ENCODE results near the gene C15orf62. TPM values are rescaled to one million over a fixed set of nuclear protein-coding genes. Genes with fewer than 3 reads are reported as not detected.
A peak's percentile ranks its signal among the peaks of the same experiment; 100 is the strongest.

The C15orf62 gene
- total RNA-seq, 1 donor from 2014 or later: 0.44 TPM

DNA sequence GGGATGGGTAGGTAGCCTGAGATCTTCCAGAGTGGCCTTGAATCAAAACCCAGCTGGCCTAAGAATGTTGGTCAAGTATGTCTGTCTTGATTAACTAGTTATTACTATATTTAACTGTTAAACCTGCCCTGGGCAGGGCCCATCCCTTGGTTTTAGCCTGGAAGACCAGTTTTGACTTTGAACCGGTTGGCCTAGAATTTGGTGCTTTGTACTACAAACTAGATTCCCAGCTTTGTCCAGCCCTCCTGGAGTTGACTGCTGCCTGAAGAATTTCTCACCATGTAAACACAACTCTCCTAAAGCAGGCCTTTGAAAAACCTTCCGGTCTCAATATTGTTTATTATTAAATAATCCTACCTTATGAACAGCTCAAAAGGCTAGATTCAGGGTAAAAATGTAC lies 16.0 kb downstream of the C15orf62 start:
- H3K27me3 Mint-ChIP-seq (ENCODE audit: low read depth): no peaks in the 10 kb centered on the region
- TF ChIP-seq, protein P1, sequence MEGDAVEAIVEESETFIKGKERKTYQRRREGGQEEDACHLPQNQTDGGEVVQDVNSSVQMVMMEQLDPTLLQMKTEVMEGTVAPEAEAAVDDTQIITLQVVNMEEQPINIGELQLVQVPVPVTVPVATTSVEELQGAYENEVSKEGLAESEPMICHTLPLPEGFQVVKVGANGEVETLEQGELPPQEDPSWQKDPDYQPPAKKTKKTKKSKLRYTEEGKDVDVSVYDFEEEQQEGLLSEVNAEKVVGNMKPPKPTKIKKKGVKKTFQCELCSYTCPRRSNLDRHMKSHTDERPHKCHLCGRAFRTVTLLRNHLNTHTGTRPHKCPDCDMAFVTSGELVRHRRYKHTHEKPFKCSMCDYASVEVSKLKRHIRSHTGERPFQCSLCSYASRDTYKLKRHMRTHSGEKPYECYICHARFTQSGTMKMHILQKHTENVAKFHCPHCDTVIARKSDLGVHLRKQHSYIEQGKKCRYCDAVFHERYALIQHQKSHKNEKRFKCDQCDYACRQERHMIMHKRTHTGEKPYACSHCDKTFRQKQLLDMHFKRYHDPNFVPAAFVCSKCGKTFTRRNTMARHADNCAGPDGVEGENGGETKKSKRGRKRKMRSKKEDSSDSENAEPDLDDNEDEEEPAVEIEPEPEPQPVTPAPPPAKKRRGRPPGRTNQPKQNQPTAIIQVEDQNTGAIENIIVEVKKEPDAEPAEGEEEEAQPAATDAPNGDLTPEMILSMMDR (conservative IDR thresholded peaks at IDR 0.05): no peak
- no peaks in the 10 kb centered on the region for H3K36me3 Mint-ChIP-seq (ENCODE audit: low read depth)
- DNase-seq (ENCODE audit: low read depth, low spot score): no peak
- peaks cover 3% of the 10 kb centered on the region for H3K4me1 Mint-ChIP-seq
- H3K9me3 Mint-ChIP-seq: no peaks in the 10 kb centered on the region
- no peak overlapping the region for H3K4me3 Mint-ChIP-seq
- peak overlapping the region; percentile 57 for H3K27ac Mint-ChIP-seq (ENCODE audit: unreplicated experiment)

DNA sequence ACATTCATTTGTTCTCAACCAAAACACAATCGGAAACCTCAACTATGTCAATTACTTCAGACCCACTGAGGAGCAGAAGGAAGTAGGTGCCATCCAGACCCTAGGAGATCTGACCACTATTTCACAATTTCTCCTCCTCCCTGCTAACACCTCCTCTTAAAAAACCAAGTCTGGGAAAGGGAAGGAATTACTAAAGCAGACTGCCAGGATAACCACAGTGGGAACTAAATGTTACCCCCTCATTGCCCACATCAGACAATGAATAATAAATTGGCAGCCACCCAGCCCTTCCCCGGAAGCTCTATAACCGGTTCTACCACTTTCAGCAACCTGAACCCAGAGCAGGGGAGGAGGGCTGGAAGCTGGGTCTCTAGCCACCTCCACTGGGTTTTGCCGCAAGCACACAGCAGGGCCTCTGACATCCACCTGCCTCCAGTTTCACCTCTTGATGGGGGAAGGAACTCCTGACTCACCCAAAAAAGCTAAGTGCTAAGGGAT lies 17.6 kb downstream of the C15orf62 start:
- H3K36me3 Mint-ChIP-seq (ENCODE audit: low read depth): no peaks in the 10 kb centered on the region
- H3K27ac Mint-ChIP-seq (ENCODE audit: unreplicated experiment): no peak overlapping the region
- no peak overlapping the region for H3K4me3 Mint-ChIP-seq
- H3K9me3 Mint-ChIP-seq: no peaks in the 10 kb centered on the region
- TF ChIP-seq, protein P1 (conservative IDR thresholded peaks at IDR 0.05): no peak
- DNase-seq (ENCODE audit: low read depth, low spot score): no peak
- H3K4me1 Mint-ChIP-seq: peaks cover 3% of the 10 kb centered on the region
- H3K27me3 Mint-ChIP-seq (ENCODE audit: low read depth): no peaks in the 10 kb centered on the region

DNA sequence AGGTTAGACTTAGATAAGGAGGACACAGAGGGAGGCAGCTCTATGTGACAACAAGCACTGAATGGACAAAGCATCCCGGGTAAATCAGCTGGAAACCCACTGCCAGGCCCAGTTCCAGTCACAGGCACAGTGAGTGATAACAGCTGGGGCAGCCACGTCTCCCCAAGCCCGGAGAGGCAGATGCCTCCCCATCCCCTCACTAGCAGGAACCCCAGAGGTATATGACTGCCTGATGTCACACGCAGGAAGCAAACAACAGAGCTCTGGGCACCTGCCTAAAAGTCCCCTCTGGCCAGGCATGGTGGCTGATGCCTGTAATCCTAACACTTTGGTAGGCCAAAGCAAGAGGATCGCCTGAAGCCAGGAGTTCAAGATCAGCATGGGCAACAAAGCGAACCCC lies 18.2 kb downstream of the C15orf62 start:
- no peak overlapping the region for H3K27ac Mint-ChIP-seq (ENCODE audit: unreplicated experiment)
- no peaks in the 10 kb centered on the region for H3K36me3 Mint-ChIP-seq (ENCODE audit: low read depth)
- H3K4me3 Mint-ChIP-seq: no peak overlapping the region

DNA sequence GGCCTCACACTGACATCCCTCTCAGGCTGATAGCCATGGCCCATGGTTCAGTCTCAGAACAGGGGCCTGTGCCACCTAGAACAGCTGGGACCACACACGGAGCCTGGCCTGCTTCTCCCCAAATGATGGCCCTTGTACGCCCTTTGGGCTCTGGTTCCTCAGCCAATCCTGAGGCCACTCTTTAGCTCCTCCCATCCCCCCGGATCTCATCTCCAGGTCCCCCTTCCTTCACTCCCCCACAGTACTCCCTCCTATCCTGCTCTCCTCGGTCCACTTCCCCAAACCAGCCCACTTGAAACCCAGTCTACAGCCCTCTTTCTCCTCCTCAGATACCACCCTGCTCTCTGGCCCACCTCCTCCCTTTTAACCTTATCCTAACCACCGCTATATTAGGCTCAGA lies 19.3 kb downstream of the C15orf62 start:
- Mint-ChIP-seq H3K4me1 (peaks cover 3% of the 10 kb centered on the region), H3K9me3 (no peaks in the 10 kb centered on the region), H3K27me3 (ENCODE audit: low read depth) (no peaks in the 10 kb centered on the region), H3K27ac (ENCODE audit: unreplicated experiment) (peak overlapping the region; percentile 35), H3K4me3 (no peak overlapping the region), H3K36me3 (ENCODE audit: low read depth) (peaks cover 2% of the 10 kb centered on the region)
- DNase-seq (ENCODE audit: low read depth, low spot score): no peak
- TF ChIP-seq, protein P1 (conservative IDR thresholded peaks at IDR 0.05): no peak

More for the DNA sequence above, 18.2 kb downstream of the C15orf62 start:
- H3K4me1 Mint-ChIP-seq: peaks cover 3% of the 10 kb centered on the region
- H3K27me3 Mint-ChIP-seq (ENCODE audit: low read depth): no peaks in the 10 kb centered on the region
- TF ChIP-seq, protein P1 (conservative IDR thresholded peaks at IDR 0.05): no peak
- no peak for DNase-seq (ENCODE audit: low read depth, low spot score)
- no peaks in the 10 kb centered on the region for H3K9me3 Mint-ChIP-seq

DNA sequence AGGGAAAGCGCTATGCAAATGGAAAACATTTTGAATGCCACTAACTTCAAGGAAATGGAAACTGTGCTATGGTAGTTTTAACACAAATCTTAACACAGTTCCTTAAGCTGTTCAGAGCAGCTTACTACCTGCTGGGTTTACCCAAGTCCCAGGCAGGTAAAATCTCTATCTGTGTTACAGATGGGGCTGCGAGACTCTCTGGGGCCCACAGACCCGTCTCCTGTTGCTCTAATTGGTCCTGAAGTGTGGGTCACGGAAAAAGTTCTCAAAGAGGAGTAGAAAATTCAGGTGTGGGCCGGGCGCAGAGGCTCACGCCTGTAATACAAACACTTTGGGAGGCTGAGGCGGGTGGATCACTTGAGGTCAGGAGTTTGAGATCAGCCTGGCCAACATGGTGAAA lies 20.2 kb downstream of the C15orf62 start:
- Mint-ChIP-seq H3K27me3 (ENCODE audit: low read depth) (no peaks in the 10 kb centered on the region), H3K9me3 (no peaks in the 10 kb centered on the region), H3K27ac (ENCODE audit: unreplicated experiment) (no peak overlapping the region), H3K4me1 (peaks cover 3% of the 10 kb centered on the region), H3K4me3 (no peak overlapping the region), H3K36me3 (ENCODE audit: low read depth) (peaks cover 2% of the 10 kb centered on the region)
- TF ChIP-seq, protein P1 (conservative IDR thresholded peaks at IDR 0.05): no peak
- DNase-seq (ENCODE audit: low read depth, low spot score): no peak

All from neural crest cell (in vitro differentiated cells).